SHP77 (cell line): ENCODE results near the gene CDC20B.
"Not testable (repeated sequence)": the region's sequence is repeated elsewhere in the genome, so short reads cannot be mapped to it uniquely, and the experiment has no call there.

Source experiments
- DNase-seq, 2 experiments: peaks; one replicate each; lab custom pipeline; 2025; lab: John Stamatoyannopoulos, UW

The CDC20B gene

DNA sequence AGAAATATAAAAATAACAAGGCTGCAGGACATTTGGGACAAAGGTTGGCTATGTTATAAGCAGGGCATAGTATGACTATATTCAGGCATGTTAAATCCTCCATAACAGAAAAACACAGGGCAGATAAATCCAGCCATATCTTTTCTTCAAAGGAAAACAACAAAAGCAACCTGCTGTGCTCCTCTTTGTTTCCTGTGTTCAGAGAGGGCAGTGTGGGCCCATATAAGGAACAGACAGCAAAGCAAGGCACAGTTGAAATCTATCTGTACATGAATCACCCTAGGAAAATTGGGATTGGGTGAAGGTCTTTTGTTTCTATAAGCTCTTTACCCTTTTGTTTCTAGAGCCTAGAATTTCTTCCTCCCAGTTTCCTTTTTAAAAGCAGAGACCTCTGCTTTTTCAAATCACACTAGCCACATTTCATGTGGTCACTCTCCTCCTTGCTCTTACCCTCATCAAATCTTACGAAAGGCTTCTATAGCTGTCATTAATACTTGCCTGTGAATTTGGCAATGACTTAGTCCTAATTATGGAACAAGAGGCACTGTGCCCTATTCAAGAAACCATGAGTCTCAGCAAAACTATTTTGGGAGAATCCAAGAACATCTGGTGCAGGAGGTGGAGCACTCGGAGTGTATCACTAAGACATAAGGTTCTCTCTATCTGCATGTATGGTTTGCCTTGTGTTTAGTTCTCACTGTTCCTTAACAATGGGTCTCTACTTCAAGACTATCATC, 68.8 kb downstream of the CDC20B start:
- DNase-seq = no peak

DNA sequence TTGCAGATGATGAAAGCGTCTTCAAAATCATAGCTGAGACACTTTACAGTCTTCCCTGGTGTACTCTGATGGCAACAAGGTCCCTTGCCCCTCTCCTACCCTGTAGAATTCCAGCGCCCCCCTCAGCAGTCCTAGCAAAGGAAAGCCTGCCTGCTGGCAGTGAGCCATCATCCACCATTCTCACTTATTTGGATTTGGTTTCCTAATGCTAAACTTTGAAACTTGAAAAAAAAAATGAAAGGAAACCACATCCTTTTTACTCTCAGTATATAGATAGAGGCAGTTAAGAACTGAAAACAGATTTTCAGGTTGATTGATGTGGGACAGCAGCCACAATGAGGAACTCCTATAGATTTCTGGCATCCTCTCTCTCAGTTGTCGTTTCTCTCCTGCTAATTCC, 70.6 kb downstream of the CDC20B start, which contains the start of gene GZMA:
Gene GZMA, plus strand, starts transcription at position 299 of the 400 bp plus-strand sequence. Its CDS starts 37 bp downstream, at position 336.
- no peak for DNase-seq

DNA sequence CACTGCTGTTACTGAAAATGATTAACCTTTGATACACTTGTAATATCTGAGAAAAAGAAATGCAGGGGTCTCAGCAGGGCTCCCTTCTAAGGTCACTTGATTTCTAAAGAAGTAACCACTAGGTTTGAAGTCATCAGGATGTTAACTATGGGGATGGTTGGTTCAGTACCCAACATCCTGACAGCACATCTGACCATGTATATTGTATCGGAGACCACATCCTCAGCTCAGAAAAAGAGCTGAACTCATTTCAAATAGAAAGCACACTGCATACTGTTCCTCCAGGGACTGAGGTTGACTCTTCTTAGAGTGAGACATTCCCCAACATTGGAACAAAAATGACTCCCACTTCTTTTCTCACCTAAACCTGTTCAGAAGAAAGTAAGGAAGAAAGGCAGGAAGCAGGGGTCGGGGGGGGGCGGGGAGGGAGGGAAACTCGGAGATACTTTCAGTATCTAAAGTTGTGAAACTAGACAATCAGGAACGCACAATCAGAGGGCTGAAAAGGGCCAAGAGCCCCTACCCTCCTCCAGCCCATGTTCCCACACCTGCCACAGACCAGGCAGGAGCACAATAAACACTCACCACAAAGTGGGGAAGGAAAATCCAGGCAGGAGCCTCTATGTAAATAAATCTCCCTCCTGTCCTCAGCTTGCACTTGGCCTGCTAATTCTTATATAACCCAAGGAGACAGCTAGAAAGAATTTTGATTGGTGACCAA, 71.3 kb downstream of the CDC20B start:
- no peak for DNase-seq

DNA sequence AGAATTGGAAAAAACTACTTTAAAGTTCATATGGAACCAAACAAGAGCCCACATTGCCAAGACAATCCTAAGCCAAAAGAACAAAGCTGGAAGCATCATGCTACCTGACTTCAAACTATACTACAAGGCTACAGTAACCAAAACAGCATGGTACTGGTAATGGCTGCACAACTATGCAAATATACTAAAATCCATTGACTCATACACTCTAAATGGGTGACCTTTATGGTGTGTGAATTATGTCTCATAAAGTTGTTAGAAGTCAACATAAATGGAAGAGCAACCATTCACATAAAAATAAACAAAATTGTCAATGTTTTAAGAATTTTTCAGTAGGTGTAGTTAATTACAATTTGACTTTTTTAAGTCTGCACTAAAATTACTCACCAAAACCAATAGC, 71.8 kb downstream of the CDC20B start:
- DNase-seq = not testable (repeated sequence)

DNA sequence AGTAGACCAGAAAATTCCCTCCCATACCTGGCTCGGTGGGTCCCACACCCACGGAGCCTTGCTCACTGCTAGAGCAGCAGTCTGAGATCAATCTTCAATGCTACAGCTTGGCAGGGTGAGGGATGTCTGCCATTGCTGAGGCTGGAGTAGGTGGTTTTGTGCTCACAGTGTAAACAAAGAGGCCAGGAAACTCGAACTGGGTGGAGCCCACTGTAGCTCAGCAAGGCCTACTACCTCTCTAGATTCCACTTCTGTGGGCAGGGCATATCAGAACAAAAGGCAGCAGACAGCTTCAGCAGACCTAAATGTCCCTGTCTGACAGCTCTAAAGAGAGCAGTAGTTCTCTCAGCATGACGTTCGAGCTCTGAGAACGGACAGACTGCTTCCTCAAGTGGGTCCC, 76.1 kb downstream of the CDC20B start:
- DNase-seq = no peak

DNA sequence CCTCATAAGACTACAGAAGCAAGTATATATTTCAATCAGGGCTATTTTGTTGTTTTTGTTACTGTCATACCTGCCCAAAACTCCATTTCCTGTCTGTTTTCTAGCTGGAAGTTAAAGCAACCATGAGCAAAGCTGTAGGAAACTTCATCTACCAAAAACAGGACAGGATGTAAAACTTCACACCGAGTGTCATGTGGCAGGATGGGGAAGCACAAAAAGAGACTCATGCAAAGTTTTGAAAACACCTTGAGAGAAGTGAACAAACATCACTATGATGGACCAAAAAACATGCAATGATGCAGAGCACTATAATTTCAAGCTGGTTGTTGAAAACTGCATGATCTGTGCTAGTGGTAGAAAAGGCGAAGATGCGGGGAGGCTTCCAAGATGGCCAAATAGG, 76.8 kb downstream of the CDC20B start:
- DNase-seq = no peak

DNA sequence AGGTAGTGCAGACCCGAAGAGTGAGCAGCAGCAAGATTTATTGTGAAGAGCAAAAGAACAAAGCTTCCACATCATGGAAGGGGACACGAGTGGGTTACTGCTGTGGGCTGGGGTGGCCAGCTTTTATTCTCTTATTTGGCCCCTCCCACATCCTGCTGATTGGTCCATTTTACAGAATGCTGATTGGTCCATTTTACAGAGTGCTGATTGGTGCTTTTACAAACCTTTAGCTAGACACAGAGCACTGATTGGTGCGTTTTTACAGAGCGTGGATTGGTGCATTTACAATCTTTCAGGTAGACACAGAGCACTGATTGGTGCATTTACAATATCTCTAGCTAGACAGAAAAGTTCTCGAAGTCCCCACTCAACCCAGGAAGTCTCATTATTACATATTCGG, 82.0 kb downstream of the CDC20B start:
- DNase-seq = not testable (repeated sequence)

DNA sequence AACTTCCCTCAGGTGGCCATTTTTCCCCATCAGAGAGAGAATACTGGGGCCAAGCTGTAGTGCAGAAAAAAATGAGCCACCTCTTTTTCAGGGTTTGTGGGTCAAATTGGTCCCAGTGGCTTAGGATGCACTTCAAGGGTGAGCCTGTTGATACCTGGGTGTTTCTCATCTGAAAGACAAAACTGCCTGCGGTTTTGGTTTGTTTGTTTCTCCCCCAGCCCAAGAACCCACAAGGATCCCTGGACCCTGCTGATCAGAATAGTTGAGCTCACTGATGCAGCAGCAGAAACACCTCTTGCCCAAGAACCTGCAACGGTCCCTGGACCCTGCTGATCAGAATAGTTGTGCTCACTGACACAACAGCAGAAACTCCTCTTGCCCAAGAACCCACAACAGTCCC, 83.7 kb downstream of the CDC20B start:
- not testable (repeated sequence) for DNase-seq

DNA sequence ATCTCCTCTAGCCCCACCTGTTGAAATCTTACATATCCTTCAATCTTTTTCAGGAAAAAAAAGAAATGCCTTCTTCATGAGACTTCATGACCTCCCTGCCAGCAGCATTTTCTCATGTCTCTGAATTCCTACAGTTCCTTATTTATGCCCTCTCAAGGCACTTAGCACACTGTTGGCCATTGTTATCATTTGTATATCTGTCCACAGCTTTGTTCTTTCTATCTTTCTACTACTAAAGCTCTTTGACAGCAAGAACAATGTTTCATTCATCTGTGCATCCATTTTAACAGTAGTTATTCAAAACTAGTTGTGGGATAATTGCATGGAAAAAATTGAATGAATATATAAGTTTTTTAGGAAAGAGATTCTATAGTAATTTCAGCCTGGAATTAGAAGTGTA, 91.4 kb downstream of the CDC20B start:
- DNase-seq = no peak

DNA sequence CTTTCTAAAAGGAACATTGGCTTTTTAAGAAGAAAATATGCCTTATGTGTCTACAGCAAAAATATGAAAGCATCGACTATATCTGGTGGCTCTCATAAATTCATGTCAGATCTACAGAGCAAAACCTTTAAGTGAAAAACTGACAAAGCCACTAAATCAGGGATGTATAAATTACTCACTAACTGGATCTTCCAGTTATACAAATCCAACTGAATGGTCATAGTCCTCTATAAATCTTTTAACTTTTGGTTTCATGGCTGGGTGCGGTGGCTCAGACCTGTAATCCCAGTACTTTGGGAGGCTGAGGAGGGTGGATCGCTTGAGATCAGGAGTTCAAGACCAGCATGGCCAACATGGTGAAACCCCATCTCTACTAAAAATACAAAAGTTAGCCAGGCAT, 99.8 kb downstream of the CDC20B start:
- no peak for DNase-seq

DNA sequence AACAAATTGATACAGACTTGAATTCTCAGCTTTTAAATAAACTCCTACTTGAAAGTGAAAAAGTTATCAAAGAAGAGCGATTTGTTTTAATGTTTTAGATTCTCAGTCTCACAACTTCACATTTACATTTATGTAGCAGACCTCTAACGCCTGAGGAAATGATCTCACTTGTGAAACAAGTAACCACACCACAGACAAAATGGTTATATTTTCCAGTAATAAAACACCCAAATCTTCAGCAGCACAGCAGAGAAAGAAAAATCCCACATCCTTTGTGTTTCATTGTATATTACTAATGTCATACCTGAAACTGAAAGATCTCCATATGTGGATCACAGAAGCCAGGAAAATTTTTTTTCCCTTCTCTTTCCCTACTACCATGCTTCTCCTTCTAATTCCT, 100.3 kb downstream of the CDC20B start:
- no peak for DNase-seq

DNA sequence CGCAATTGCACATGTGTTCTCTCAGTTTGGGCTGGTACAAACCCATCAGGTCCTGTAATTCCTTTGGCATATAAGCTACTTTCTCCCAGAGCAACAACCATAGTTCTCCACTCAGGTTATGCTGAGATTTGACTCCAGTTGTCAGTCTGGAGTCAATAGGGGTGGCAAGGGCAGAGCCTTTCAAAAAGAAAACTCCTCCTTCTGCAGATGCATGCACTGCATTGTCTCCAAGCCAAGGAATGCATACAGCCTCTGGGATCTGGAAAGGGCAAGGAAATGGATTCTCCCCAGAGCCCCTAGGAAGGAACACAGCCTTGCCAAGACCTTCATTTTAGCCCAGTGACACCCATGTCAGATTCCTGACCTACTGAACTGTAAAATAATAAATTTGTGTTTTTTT, 101.6 kb downstream of the CDC20B start:
- no peak for DNase-seq

DNA sequence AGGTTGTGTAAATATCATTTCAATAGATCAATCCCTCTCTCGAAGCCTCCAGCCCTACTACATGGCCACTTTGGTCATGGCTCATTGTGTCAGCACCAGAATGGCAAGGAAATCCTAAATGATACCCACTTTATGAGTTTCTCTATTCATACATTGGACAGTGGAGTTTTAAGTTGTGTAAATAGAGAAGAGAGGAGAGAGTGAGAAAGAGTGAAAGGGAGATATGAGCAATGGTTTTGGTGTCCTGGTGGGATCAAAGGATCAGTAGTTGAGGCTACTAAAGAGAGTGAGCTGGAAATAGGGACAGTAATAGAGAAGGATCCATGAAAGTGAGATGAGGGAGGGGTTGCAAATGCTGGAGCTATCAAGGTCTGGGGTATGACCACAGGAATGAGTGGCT, 102.0 kb downstream of the CDC20B start:
- DNase-seq = no peak

DNA sequence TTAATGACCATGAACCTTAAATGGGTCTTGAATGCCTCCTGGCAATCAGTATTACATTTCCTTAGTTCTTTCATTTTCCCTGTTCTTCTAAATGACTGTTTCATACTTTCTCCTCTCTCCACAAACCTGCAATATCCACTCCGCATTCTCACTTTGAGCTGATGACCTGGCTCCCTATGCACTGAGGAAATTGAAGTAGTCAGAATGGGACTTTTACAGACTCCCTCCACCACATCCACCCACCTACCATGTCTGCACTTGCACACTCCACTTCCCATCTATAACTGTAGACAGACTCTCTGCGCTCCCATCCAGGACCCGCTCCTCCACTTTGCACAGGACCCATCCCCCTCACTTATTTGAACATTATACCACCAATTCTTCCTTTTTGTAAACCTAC, 106.7 kb downstream of the CDC20B start:
- DNase-seq = no peak

DNA sequence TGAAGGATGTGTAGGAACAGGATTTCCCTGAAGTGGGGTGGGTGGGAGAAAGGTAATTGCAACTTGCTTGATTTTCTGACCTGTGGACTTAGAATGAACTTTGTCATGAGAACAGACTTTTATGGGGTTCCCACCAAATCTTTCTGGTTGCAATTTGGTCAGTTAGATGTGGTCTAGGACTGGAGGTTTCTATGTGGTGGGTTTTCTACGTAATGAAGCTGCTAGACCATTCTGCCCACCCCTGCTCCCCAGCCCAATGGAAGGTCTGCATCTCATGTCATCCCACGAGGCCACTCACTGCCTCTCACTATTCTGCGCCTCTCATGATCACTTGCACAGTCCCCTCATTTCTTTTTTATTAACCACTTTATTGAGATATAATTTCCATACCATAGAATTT, 108.5 kb downstream of the CDC20B start:
- no peak for DNase-seq

DNA sequence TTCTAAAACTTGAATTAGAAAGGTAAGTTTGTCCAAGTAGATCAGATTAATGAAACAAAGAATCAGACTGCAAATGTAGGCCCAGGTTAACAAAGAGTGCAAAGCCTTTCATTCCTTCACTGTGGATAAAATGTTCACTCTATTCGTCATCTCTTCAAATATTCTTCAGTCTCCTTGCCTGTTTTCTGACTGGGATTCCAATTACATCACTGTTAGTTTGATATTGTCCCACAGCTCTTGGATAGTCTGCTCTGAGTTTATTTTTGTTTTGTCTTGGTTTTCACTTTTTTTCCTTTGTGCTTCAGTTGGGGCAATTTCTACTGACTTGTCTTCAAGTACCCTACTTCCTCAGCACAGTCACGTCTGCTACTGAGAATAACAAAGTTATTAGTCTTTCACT, 109.1 kb downstream of the CDC20B start:
- DNase-seq = no peak

DNA sequence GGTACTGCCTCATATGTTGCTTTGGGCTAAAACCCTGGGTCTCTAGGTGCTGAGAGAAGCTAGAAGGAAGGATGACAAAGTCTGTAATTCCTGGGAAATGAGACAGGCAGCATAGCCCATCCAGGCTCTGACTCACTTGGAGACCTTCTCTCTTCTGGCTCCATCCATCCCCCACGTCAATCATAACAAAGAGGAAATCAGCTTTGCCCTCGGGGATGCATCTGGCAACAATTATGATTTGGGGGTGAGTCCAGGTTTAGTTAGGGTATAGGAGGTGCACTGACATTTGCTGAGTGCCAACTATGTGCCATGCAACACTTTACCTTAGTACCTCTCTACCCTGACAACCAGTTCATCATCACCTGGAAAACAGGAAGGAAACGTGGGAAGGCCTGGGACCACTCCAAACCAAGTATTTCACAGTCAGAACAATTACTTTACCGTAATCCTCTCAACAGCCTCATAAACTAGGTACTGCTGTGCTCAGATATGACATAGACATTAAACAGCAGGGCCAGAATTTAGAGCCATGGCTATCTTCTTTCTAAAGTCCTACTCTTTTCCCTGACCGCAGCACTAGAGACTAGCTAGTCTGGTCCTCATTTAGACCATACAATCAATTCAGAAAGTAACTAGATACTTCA, 109.6 kb downstream of the CDC20B start:
- no peak for DNase-seq
